HG02623 (cell line): ENCODE data around the gene NKAIN2.
"Not testable (repeated sequence)": the region's sequence is repeated elsewhere in the genome, so short reads cannot be mapped to it uniquely, and the experiment has no call there.

Experiments used
- ATAC-seq: cut with Tn5 transposase; IDR thresholded peaks from one replicate; pipeline ENCODE4 v1.9.1; 2021; ENCODE audit warnings: moderate library complexity; ENCODE audit not compliant: unreplicated experiment

NKAIN2 gene

GRCh38 chr6:124722141-124722878 is 918.6 kb downstream of the NKAIN2 start:
- no peak for ATAC-seq

GRCh38 chr6:124723671-124724070 is 920.0 kb downstream of the NKAIN2 start:
- ATAC-seq = no peak

GRCh38 chr6:124737804-124738203 is 934.1 kb downstream of the NKAIN2 start:
- ATAC-seq = not testable (repeated sequence)

- ATAC-seq = no peak
Observed at GRCh38 chr6:124738482-124738881, 934.8 kb downstream of the NKAIN2 start.

- ATAC-seq = no peak
Observed at GRCh38 chr6:124741341-124741740, 937.7 kb downstream of the NKAIN2 start.

- no peak for ATAC-seq
Observed at GRCh38 chr6:124742971-124743370, 939.3 kb downstream of the NKAIN2 start.

- no peak for ATAC-seq
Observed at GRCh38 chr6:124743420-124743819, 939.8 kb downstream of the NKAIN2 start.

- ATAC-seq = no peak
Observed at GRCh38 chr6:124747349-124747748, 943.7 kb downstream of the NKAIN2 start.

- no peak for ATAC-seq
Observed at GRCh38 chr6:124748778-124749177, 945.1 kb downstream of the NKAIN2 start.

- ATAC-seq = no peak
Observed at GRCh38 chr6:124753001-124753400, 949.3 kb downstream of the NKAIN2 start.

GRCh38 chr6:124753562-124754105 is 950.0 kb downstream of the NKAIN2 start:
- no peak for ATAC-seq

GRCh38 chr6:124755321-124755720 is 951.7 kb downstream of the NKAIN2 start:
- no peak for ATAC-seq

GRCh38 chr6:124757560-124757959 is 953.9 kb downstream of the NKAIN2 start:
- no peak for ATAC-seq

GRCh38 chr6:124758663-124759062 is 955.0 kb downstream of the NKAIN2 start:
- ATAC-seq = no peak

GRCh38 chr6:124765280-124765679 is 961.6 kb downstream of the NKAIN2 start:
- no peak for ATAC-seq

- no peak for ATAC-seq
Observed at GRCh38 chr6:124768224-124768623, 964.6 kb downstream of the NKAIN2 start.

- no peak for ATAC-seq
Observed at GRCh38 chr6:124769811-124770544, 966.3 kb downstream of the NKAIN2 start.

- no peak for ATAC-seq
Observed at GRCh38 chr6:124770784-124771183, 967.1 kb downstream of the NKAIN2 start.

- ATAC-seq = no peak
Observed at GRCh38 chr6:124772733-124773319, 969.2 kb downstream of the NKAIN2 start.

- no peak for ATAC-seq
Observed at GRCh38 chr6:124775121-124775520, 971.5 kb downstream of the NKAIN2 start.

GRCh38 chr6:124777863-124778262 is 974.2 kb downstream of the NKAIN2 start:
- ATAC-seq = no peak

GRCh38 chr6:124780623-124781022 is 977.0 kb downstream of the NKAIN2 start:
- no peak for ATAC-seq
